ENCODE results near the gene NELL2. TPM values are rescaled to one million over a fixed set of nuclear protein-coding genes. Genes with fewer than 3 reads are reported as not detected.

Gene NELL2
- total RNA-seq, 1 experiment from 2014 or later = 0.21 TPM

GRCh38 chr12:44673811-44674210 is 202.3 kb downstream of the NELL2 start:
- in situ Hi-C loops (cut with HindIII; ENCODE audit: low pct_unique_long_range_greater_than_20kb, low sequenced_read_pairs) = no loop called here
- no peak for DNase-seq (ENCODE audit: low read depth, low spot score)

- in situ Hi-C loops (cut with HindIII; ENCODE audit: low pct_unique_long_range_greater_than_20kb, low sequenced_read_pairs) = no loop called here
- DNase-seq (ENCODE audit: low read depth, low spot score) = no peak
These were observed 204.1 kb downstream of the NELL2 start for GRCh38 chr12:44672042-44672441.

- in situ Hi-C loops (cut with HindIII; ENCODE audit: low pct_unique_long_range_greater_than_20kb, low sequenced_read_pairs) = no loop called here
- no peak for DNase-seq (ENCODE audit: low read depth, low spot score)
These were observed 207.7 kb downstream of the NELL2 start for GRCh38 chr12:44668443-44668842.

- in situ Hi-C loops (cut with HindIII; ENCODE audit: low pct_unique_long_range_greater_than_20kb, low sequenced_read_pairs) = no loop called here
- no peak for DNase-seq (ENCODE audit: low read depth, low spot score)
These were observed 208.7 kb downstream of the NELL2 start for GRCh38 chr12:44667461-44667860.

- DNase-seq (ENCODE audit: low read depth, low spot score) = no peak
- in situ Hi-C loops (cut with HindIII; ENCODE audit: low pct_unique_long_range_greater_than_20kb, low sequenced_read_pairs) = no loop called here
These were observed 212.8 kb downstream of the NELL2 start for GRCh38 chr12:44663291-44663690.

GRCh38 chr12:44655846-44656245 is 220.3 kb downstream of the NELL2 start:
- no peak for DNase-seq (ENCODE audit: low read depth, low spot score)
- in situ Hi-C loops (cut with HindIII; ENCODE audit: low pct_unique_long_range_greater_than_20kb, low sequenced_read_pairs) = no loop called here

- in situ Hi-C loops (cut with HindIII; ENCODE audit: low pct_unique_long_range_greater_than_20kb, low sequenced_read_pairs) = no loop called here
- DNase-seq (ENCODE audit: low read depth, low spot score) = no peak
These were observed 221.2 kb downstream of the NELL2 start for GRCh38 chr12:44654646-44655639.

- in situ Hi-C loops (cut with HindIII; ENCODE audit: low pct_unique_long_range_greater_than_20kb, low sequenced_read_pairs) = no loop called here
- no peak for DNase-seq (ENCODE audit: low read depth, low spot score)
These were observed 222.1 kb downstream of the NELL2 start for GRCh38 chr12:44653861-44654527.

- DNase-seq (ENCODE audit: low read depth, low spot score) = no peak
- in situ Hi-C loops (cut with HindIII; ENCODE audit: low pct_unique_long_range_greater_than_20kb, low sequenced_read_pairs) = no loop called here
These were observed 226.4 kb downstream of the NELL2 start for GRCh38 chr12:44649693-44650092.

GRCh38 chr12:44647917-44648690 is 228.0 kb downstream of the NELL2 start:
- in situ Hi-C loops (cut with HindIII; ENCODE audit: low pct_unique_long_range_greater_than_20kb, low sequenced_read_pairs) = no loop called here
- DNase-seq (ENCODE audit: low read depth, low spot score) = no peak

GRCh38 chr12:44640427-44641190 is 235.5 kb downstream of the NELL2 start:
- in situ Hi-C loops (cut with HindIII; ENCODE audit: low pct_unique_long_range_greater_than_20kb, low sequenced_read_pairs) = no loop called here
- DNase-seq (ENCODE audit: low read depth, low spot score) = no peak

- in situ Hi-C loops (cut with HindIII; ENCODE audit: low pct_unique_long_range_greater_than_20kb, low sequenced_read_pairs) = no loop called here
- DNase-seq (ENCODE audit: low read depth, low spot score) = no peak
These were observed 238.2 kb downstream of the NELL2 start for GRCh38 chr12:44637875-44638274.

- in situ Hi-C loops (cut with HindIII; ENCODE audit: low pct_unique_long_range_greater_than_20kb, low sequenced_read_pairs) = no loop called here
- DNase-seq (ENCODE audit: low read depth, low spot score) = no peak
These were observed 247.9 kb downstream of the NELL2 start for GRCh38 chr12:44628180-44628579.

- DNase-seq (ENCODE audit: low read depth, low spot score) = no peak
- in situ Hi-C loops (cut with HindIII; ENCODE audit: low pct_unique_long_range_greater_than_20kb, low sequenced_read_pairs) = no loop called here
These were observed 248.5 kb downstream of the NELL2 start for GRCh38 chr12:44627387-44628166.

- no peak for DNase-seq (ENCODE audit: low read depth, low spot score)
- in situ Hi-C loops (cut with HindIII; ENCODE audit: low pct_unique_long_range_greater_than_20kb, low sequenced_read_pairs) = no loop called here
These were observed 249.2 kb downstream of the NELL2 start for GRCh38 chr12:44626883-44627282.

GRCh38 chr12:44618946-44619345 is 257.2 kb downstream of the NELL2 start:
- in situ Hi-C loops (cut with HindIII; ENCODE audit: low pct_unique_long_range_greater_than_20kb, low sequenced_read_pairs) = no loop called here
- no peak for DNase-seq (ENCODE audit: low read depth, low spot score)

GRCh38 chr12:44616402-44616801 is 259.7 kb downstream of the NELL2 start:
- in situ Hi-C loops (cut with HindIII; ENCODE audit: low pct_unique_long_range_greater_than_20kb, low sequenced_read_pairs) = no loop called here
- no peak for DNase-seq (ENCODE audit: low read depth, low spot score)
